Peyer's patch (tissue), 4 donors: ENCODE measurements around the gene NDUFS4. TPM values are rescaled to one million over a fixed set of nuclear protein-coding genes. Genes with fewer than 3 reads are reported as not detected.
"Not testable (repeated sequence)": the region's sequence is repeated elsewhere in the genome, so short reads cannot be mapped to it uniquely, and the experiment has no call there.

Source experiments
- DNase-seq, 3 donors: peaks; one replicate each; pipeline ENCODE4 v3.0.0-alpha.2; 2017 to 2019
- H3K27ac ChIP-seq, 4 donors: fragments of 200-600 bp; sonication (generic); one replicate each; pipeline ENCODE4 v1.5.1; 2016 to 2019
- H3K27me3 ChIP-seq, 2 donors: fragments of 200-600 bp; sonication (generic); one replicate each; pipeline ENCODE4 v1.5.1; 2019
- H3K36me3 ChIP-seq, 3 donors: fragments of 200-600 bp; sonication (generic); one replicate each; pipeline ENCODE4 v1.5.1; 2016 to 2019
- H3K4me1 ChIP-seq, 4 donors: fragments of 200-600 bp; sonication (generic); one replicate each; pipeline ENCODE4 v1.5.1; 2016 to 2019
- H3K4me3 ChIP-seq, 4 donors: fragments of 200-600 bp; sonication (generic); 1 replicate in 3 of 4; 2 replicates in 1 of 4; pipeline ENCODE4 v1.5.1; 2016 to 2019; ENCODE audit warnings: mild to moderate bottlenecking in 1 of 4
- H3K9me3 ChIP-seq, 4 donors: fragments of 200-600 bp; sonication (generic); one replicate each; pipeline ENCODE4 v1.5.1; 2016 to 2019; ENCODE audit warnings: mild to moderate bottlenecking in 1 of 4
- CTCF ChIP-seq, 6 experiments: fragments of 450-650 bp in 4 of 6; fragments of 200-600 bp in 2 of 6; sonication (generic) in 1 of 6; IDR thresholded peaks; one replicate each; pipeline ENCODE4 v1.5.1; 2017 to 2019; ENCODE audit warnings: antibody characterized with exemption in 6 of 6, mild to moderate bottlenecking in 3 of 6, moderate library complexity in 1 of 6
- POLR2A ChIP-seq, 2 donors: fragments of 450-650 bp; IDR thresholded peaks; one replicate each; pipeline ENCODE4 v1.5.1; 2017; ENCODE audit warnings: antibody characterized with exemption in 2 of 2, mild to moderate bottlenecking in 2 of 2, moderate library complexity in 2 of 2
- total RNA-seq, 4 donors: library from RNA; depleted of rRNA; stranded (reverse); fragments of >200 nt; gene quantifications; one replicate each; pipeline ENCODE4 v1.1.0, GENCODE V29; 2016

The NDUFS4 gene
- total RNA-seq, 4 donors from 2014 or later, result 51.3 to 71.4 (median 63.1) TPM

- no peaks in the 10 kb centered on the region for H3K27me3 ChIP-seq
- no peak for DNase-seq
- H3K9me3 ChIP-seq, result no peaks in the 10 kb centered on the region
- H3K4me3 ChIP-seq, result no peak overlapping the region
- H3K36me3 ChIP-seq, result peaks cover 0 to 21% (median 0%) of the 10 kb centered on the region in 3 donors
- H3K4me1 ChIP-seq, result no peaks in the 10 kb centered on the region
- no peak overlapping the region for H3K27ac ChIP-seq
- TF ChIP-seq POLR2A (IDR thresholded peaks at IDR 0.05) (no peak), CTCF (IDR thresholded peaks at IDR 0.05) (no peak)
These were observed 43.9 kb downstream of the NDUFS4 start for GRCh38 chr5:53604309-53604708.

GRCh38 chr5:53607886-53608285 is 47.4 kb downstream of the NDUFS4 start:
- H3K4me1 ChIP-seq, result no peaks in the 10 kb centered on the region

GRCh38 chr5:53608897-53609296 is 48.5 kb downstream of the NDUFS4 start:
- not testable (repeated sequence) for H3K4me3 ChIP-seq

More at GRCh38 chr5:53607886-53608285, 47.4 kb downstream of the NDUFS4 start:
- no peaks in the 10 kb centered on the region for H3K27me3 ChIP-seq
- no peak for DNase-seq
- H3K9me3 ChIP-seq, result no peaks in the 10 kb centered on the region
- TF ChIP-seq CTCF (IDR thresholded peaks at IDR 0.05) (no peak), POLR2A (IDR thresholded peaks at IDR 0.05) (no peak)
- peaks cover 0 to 21% (median 0%) of the 10 kb centered on the region in 3 donors for H3K36me3 ChIP-seq
- H3K27ac ChIP-seq, result no peak overlapping the region
- no peak overlapping the region for H3K4me3 ChIP-seq

GRCh38 chr5:53613061-53613460 is 52.6 kb downstream of the NDUFS4 start:
- no peaks in the 10 kb centered on the region for H3K9me3 ChIP-seq
- H3K4me1 ChIP-seq, result no peaks in the 10 kb centered on the region
- H3K4me3 ChIP-seq, result no peak overlapping the region
- DNase-seq, result no peak
- no peak overlapping the region for H3K27ac ChIP-seq
- H3K36me3 ChIP-seq, result no peaks in the 10 kb centered on the region
- no peaks in the 10 kb centered on the region for H3K27me3 ChIP-seq
- TF ChIP-seq POLR2A (IDR thresholded peaks at IDR 0.05), result no peak
- TF ChIP-seq CTCF (IDR thresholded peaks at IDR 0.05), result no peak

More at GRCh38 chr5:53608897-53609296, 48.5 kb downstream of the NDUFS4 start:
- H3K27me3 ChIP-seq, DNase-seq, H3K27ac ChIP-seq, H3K9me3 ChIP-seq, H3K4me1 ChIP-seq: not testable (repeated sequence)
- H3K36me3 ChIP-seq, result peaks cover 0 to 21% (median 0%) of the 10 kb centered on the region in 3 donors

- TF ChIP-seq POLR2A (IDR thresholded peaks at IDR 0.05), result no peak
- TF ChIP-seq CTCF (IDR thresholded peaks at IDR 0.05), result no peak
These were observed 53.1 kb downstream of the NDUFS4 start for GRCh38 chr5:53613536-53613935.

GRCh38 chr5:53614376-53614885 is 54.0 kb downstream of the NDUFS4 start:
- no peaks in the 10 kb centered on the region for H3K27me3 ChIP-seq
- H3K27ac ChIP-seq, result no peak overlapping the region
- H3K4me1 ChIP-seq, result no peaks in the 10 kb centered on the region
- H3K4me3 ChIP-seq, result no peak overlapping the region
- no peaks in the 10 kb centered on the region for H3K9me3 ChIP-seq
- no peak for DNase-seq
- TF ChIP-seq POLR2A (IDR thresholded peaks at IDR 0.05) (no peak), CTCF (IDR thresholded peaks at IDR 0.05) (no peak)
- H3K36me3 ChIP-seq, result no peaks in the 10 kb centered on the region

More at GRCh38 chr5:53613536-53613935, 53.1 kb downstream of the NDUFS4 start:
- no peak for DNase-seq
- no peak overlapping the region for H3K27ac ChIP-seq
- H3K4me1 ChIP-seq, result no peaks in the 10 kb centered on the region
- H3K27me3 ChIP-seq, result no peaks in the 10 kb centered on the region
- H3K9me3 ChIP-seq, result no peaks in the 10 kb centered on the region
- no peak overlapping the region for H3K4me3 ChIP-seq
- no peaks in the 10 kb centered on the region for H3K36me3 ChIP-seq
